ENCODE results near the gene SYNGR1. TPM values are rescaled to one million over a fixed set of nuclear protein-coding genes. Genes with fewer than 3 reads are reported as not detected.
"Not testable (repeated sequence)": the region's sequence is repeated elsewhere in the genome, so short reads cannot be mapped to it uniquely, and the experiment has no call there.

The SYNGR1 gene
- total RNA-seq, 5 donors from 2014 or later (not counting 1 experiment from before 2014, with no cell fraction given): 1.1 to 4.3 (median 2.7) TPM

DNA sequence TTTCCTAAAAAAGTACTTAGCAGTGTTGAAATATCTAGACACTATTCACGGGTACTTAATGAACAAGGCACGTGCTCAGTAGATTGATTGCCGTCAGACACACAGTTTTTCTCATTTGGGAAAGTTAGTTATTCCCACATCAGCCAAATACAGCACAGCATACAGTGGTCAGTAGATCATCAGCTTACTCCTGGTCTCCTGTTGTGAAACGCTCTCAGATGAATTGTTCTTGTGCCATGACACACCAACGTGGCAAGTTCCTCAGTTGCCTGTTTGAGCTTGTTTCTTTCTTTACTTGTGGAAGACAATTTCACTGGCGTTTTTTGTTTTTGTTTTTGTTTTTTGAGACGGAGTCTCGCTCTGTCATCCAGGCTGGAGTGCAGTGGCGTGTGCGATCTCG, 58.4 kb downstream of the SYNGR1 start:
- H3K9me3 ChIP-seq: no peaks in the 10 kb centered on the region
- no peaks in the 10 kb centered on the region for H3K27me3 ChIP-seq (replicated peaks in 1 of 2; ENCODE audit: control insufficient read depth in 2 of 2, extremely low read depth in 1 of 2, insufficient read depth in 2 of 2, low read length in 1 of 2)
- no peak overlapping the region for H3K4me3 ChIP-seq (ENCODE audit: control insufficient read depth in 1 of 2, extremely low read depth in 1 of 2, low read length in 1 of 2)
- 96% methylated on average over 8 of the region's 11 CpGs for WGBS (ENCODE audit: insufficient coverage)
- peaks cover 36% of the 10 kb centered on the region for H3K36me3 Mint-ChIP-seq
- peaks cover 7 to 20% of the 10 kb centered on the region in 2 donors for H3K36me3 ChIP-seq (ENCODE audit: control insufficient read depth in 2 of 2, extremely low read depth in 1 of 2, insufficient read depth in 1 of 2, low read length in 1 of 2)
- DNase-seq: no peak
- H3K4me3 Mint-ChIP-seq: no peak overlapping the region
- peaks cover 67 to 73% (median 69%) of the 10 kb centered on the region in 3 donors for H3K4me1 Mint-ChIP-seq
- ATAC-seq (replicated peaks in 1 of 4): no peak
- ChIA-PET CTCF (interaction anchor here in 1 of 2 donors (0.6 kb wide), 1 partner anchor 97 kb away, joined by 3 read pairs; no protein-coding TSS in a partner anchor), POLR2A (no interaction called here)
- no peak overlapping the region for H3K27ac ChIP-seq (ENCODE audit: low read length)
- no peaks in the 10 kb centered on the region for H3K9me3 Mint-ChIP-seq
- peaks cover 18 to 23% of the 10 kb centered on the region in 2 experiments for H3K4me1 ChIP-seq (ENCODE audit: control insufficient read depth in 1 of 2, extremely low read depth in 1 of 2, insufficient read depth in 2 of 2, low read length in 2 of 2)
- H3K27me3 Mint-ChIP-seq: no peaks in the 10 kb centered on the region
- no peak overlapping the region for H3K27ac Mint-ChIP-seq

DNA sequence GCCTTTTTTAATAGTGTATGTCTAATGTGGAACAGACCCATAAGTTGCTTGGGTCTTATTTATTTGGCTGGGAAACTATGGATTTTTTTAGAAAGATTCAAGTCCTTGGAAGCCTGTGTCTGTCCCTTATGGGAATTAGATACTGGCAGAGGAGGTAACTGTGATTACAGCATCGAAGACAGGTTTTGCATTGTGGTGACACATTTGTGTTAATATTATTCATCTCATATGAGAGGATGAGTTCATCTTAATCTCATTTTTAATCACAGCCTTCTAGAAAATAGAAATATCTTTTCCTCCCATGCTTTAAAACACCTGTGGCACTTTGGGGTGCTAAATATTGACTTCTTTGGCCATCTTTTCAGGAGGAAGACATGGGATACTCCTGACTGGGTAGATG, 59.0 kb downstream of the SYNGR1 start:
- Histone ChIP-seq H3K27me3 (replicated peaks in 1 of 2; ENCODE audit: control insufficient read depth in 2 of 2, extremely low read depth in 1 of 2, insufficient read depth in 2 of 2, low read length in 1 of 2) (no peaks in the 10 kb centered on the region), H3K27ac (ENCODE audit: low read length) (no peak overlapping the region), H3K36me3 (ENCODE audit: control insufficient read depth in 2 of 2, extremely low read depth in 1 of 2, insufficient read depth in 1 of 2, low read length in 1 of 2) (peaks cover 7 to 19% of the 10 kb centered on the region in 2 donors), H3K4me1 (ENCODE audit: control insufficient read depth in 1 of 2, extremely low read depth in 1 of 2, insufficient read depth in 2 of 2, low read length in 2 of 2) (peaks cover 24 to 29% of the 10 kb centered on the region in 2 experiments), H3K9me3 (no peaks in the 10 kb centered on the region), H3K4me3 (ENCODE audit: control insufficient read depth in 1 of 2, extremely low read depth in 1 of 2, low read length in 1 of 2) (no peak overlapping the region)
- ChIA-PET POLR2A (no interaction called here), CTCF (interaction anchor here in 1 of 2 donors (0.5 kb wide), 1 partner anchor 730 kb away, joined by 3 read pairs; no protein-coding TSS in a partner anchor)
- no peaks in the 10 kb centered on the region for H3K27me3 Mint-ChIP-seq
- DNase-seq: no peak
- no peak for ATAC-seq (replicated peaks in 1 of 4)
- no peaks in the 10 kb centered on the region for H3K9me3 Mint-ChIP-seq
- peaks cover 70 to 74% (median 72%) of the 10 kb centered on the region in 3 donors for H3K4me1 Mint-ChIP-seq
- no CpG with 5 or more reads among the region's 1 CpG for WGBS (ENCODE audit: insufficient coverage)
- H3K4me3 Mint-ChIP-seq: no peak overlapping the region
- H3K27ac Mint-ChIP-seq: no peak overlapping the region
- peaks cover 32% of the 10 kb centered on the region for H3K36me3 Mint-ChIP-seq

DNA sequence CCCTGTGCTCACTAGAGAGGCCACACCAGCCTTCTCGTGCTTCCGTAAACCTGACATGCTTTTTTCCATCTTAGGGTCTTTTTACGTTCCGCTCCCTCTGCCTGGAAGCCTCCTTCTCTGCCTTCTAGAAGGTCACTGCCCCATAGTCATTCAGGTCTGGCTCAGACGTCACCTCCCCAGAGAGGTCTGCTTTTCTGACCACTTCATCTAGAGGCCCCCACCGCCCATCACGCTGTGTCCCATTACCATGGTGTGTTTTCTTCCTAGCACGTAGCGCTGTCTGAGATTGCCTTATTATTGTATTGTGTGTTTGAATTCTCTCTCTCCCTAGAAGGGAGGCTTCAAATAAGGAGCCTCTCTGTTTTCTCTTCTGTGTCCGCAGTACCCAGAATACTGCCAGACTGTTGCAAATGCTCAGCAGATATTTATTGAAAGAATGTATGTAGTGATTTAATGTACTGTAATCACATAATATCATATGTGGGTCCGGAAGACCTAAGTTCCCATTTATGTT, 59.8 kb downstream of the SYNGR1 start:
- CTCF ChIA-PET: no interaction called here
- POLR2A ChIA-PET: interaction anchor here in 1 of 2 donors (0.6 kb wide), 1 partner anchor 642 kb away, joined by 3 read pairs; no protein-coding TSS in a partner anchor
- no peak overlapping the region for H3K27ac Mint-ChIP-seq

DNA sequence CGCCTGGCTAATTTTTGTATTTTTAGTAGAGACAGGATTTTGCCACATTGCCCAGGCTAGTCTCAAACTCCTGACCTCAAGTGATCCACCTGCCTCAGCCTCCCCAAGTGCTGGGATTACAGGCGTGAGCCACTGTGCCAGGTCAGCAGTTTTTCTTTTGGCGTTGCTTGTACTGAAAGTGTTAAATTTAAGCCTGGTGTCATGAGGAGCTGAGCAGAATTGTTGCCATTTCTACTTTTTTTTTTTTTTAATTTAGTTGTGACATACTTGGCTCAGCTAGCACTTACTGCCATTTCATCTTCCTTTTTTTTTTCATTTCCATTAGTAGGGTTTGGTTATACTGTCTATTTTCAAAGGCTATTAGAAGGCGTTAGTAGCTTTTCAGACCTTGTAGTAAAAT, 60.5 kb downstream of the SYNGR1 start:
- H3K27ac Mint-ChIP-seq: no peak overlapping the region
- 100% methylated on average over 1 of the region's 4 CpGs for WGBS (ENCODE audit: insufficient coverage)
- no peaks in the 10 kb centered on the region for H3K9me3 Mint-ChIP-seq
- Histone ChIP-seq H3K9me3 (no peaks in the 10 kb centered on the region), H3K36me3 (ENCODE audit: control insufficient read depth in 2 of 2, extremely low read depth in 1 of 2, insufficient read depth in 1 of 2, low read length in 1 of 2) (peaks cover 7 to 10% of the 10 kb centered on the region in 2 donors), H3K4me3 (ENCODE audit: control insufficient read depth in 1 of 2, extremely low read depth in 1 of 2, low read length in 1 of 2) (no peak overlapping the region), H3K27ac (ENCODE audit: low read length) (no peak overlapping the region), H3K4me1 (ENCODE audit: control insufficient read depth in 1 of 2, extremely low read depth in 1 of 2, insufficient read depth in 2 of 2, low read length in 2 of 2) (peaks cover 36 to 38% of the 10 kb centered on the region in 2 experiments), H3K27me3 (replicated peaks in 1 of 2; ENCODE audit: control insufficient read depth in 2 of 2, extremely low read depth in 1 of 2, insufficient read depth in 2 of 2, low read length in 1 of 2) (no peaks in the 10 kb centered on the region)
- no peak for DNase-seq
- CTCF ChIA-PET: no interaction called here
- H3K27me3 Mint-ChIP-seq: no peaks in the 10 kb centered on the region
- peaks cover 71 to 79% (median 78%) of the 10 kb centered on the region in 3 donors for H3K4me1 Mint-ChIP-seq
- H3K36me3 Mint-ChIP-seq: peaks cover 28% of the 10 kb centered on the region
- no peak for ATAC-seq (replicated peaks in 1 of 4)
- H3K4me3 Mint-ChIP-seq: no peak overlapping the region
- POLR2A ChIA-PET: interaction anchor here in 1 of 2 donors (0.6 kb wide), 1 partner anchor 642 kb away, joined by 3 read pairs; no protein-coding TSS in a partner anchor

More for the DNA sequence above, 59.8 kb downstream of the SYNGR1 start:
- no peaks in the 10 kb centered on the region for H3K9me3 ChIP-seq
- Mint-ChIP-seq H3K9me3 (no peaks in the 10 kb centered on the region), H3K27me3 (no peaks in the 10 kb centered on the region), H3K36me3 (peaks cover 32% of the 10 kb centered on the region), H3K4me1 (peaks cover 72 to 77% (median 77%) of the 10 kb centered on the region in 3 donors), H3K4me3 (no peak overlapping the region)
- 94% methylated on average over 4 of the region's 11 CpGs for WGBS (ENCODE audit: insufficient coverage)
- H3K36me3 ChIP-seq (ENCODE audit: control insufficient read depth in 2 of 2, extremely low read depth in 1 of 2, insufficient read depth in 1 of 2, low read length in 1 of 2): peaks cover 7 to 11% of the 10 kb centered on the region in 2 donors
- no peak overlapping the region for H3K4me3 ChIP-seq (ENCODE audit: control insufficient read depth in 1 of 2, extremely low read depth in 1 of 2, low read length in 1 of 2)
- H3K27ac ChIP-seq (ENCODE audit: low read length): no peak overlapping the region
- H3K4me1 ChIP-seq (ENCODE audit: control insufficient read depth in 1 of 2, extremely low read depth in 1 of 2, insufficient read depth in 2 of 2, low read length in 2 of 2): peaks cover 31 to 36% of the 10 kb centered on the region in 2 experiments
- no peak for ATAC-seq (replicated peaks in 1 of 4)
- H3K27me3 ChIP-seq (replicated peaks in 1 of 2; ENCODE audit: control insufficient read depth in 2 of 2, extremely low read depth in 1 of 2, insufficient read depth in 2 of 2, low read length in 1 of 2): no peaks in the 10 kb centered on the region
- DNase-seq: no peak

GRCh38 chr22:39411828-39412365, 62.1 kb downstream of the SYNGR1 start:
- POLR2A ChIA-PET: interaction anchor here in 1 of 2 donors (0.6 kb wide), 1 partner anchor 473 kb away, joined by 3 read pairs; no protein-coding TSS in a partner anchor

DNA sequence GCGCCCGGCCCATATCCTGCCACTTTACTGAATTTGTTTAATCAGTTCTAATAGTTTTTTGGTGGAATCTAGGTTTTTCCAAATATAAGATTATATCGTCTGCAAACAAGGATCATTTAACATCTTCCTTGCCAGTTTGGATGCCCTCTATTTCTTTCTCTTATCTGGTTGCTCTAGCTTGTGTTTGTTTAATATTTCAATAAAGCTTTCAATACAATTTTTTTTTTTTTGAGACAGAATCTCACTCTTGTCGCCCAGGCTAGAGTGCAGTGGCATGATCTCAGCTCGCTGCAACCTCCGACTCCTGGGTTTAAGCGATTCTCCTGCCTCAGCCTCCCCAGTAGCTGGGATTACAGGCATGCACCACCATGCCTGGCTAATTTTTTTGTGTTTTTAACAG, 63.4 kb downstream of the SYNGR1 start:
- Mint-ChIP-seq H3K4me3 (peak overlapping the region in 2 of 3 donors; percentile 39 to 74), H3K36me3 (peaks cover 22% of the 10 kb centered on the region), H3K27ac (peak overlapping the region; percentile 61 to 72), H3K4me1 (peaks cover 67 to 73% (median 71%) of the 10 kb centered on the region in 3 donors)
- WGBS (ENCODE audit: insufficient coverage): 100% methylated on average over 2 of the region's 7 CpGs
- not testable (repeated sequence) for H3K27me3 ChIP-seq (replicated peaks in 1 of 2; ENCODE audit: control insufficient read depth in 2 of 2, extremely low read depth in 1 of 2, insufficient read depth in 2 of 2, low read length in 1 of 2); H3K9me3 Mint-ChIP-seq; DNase-seq; H3K4me3 ChIP-seq (ENCODE audit: control insufficient read depth in 1 of 2, extremely low read depth in 1 of 2, low read length in 1 of 2); H3K27ac ChIP-seq (ENCODE audit: low read length); H3K27me3 Mint-ChIP-seq; ATAC-seq (replicated peaks in 1 of 4); H3K9me3 ChIP-seq
- Histone ChIP-seq H3K36me3 (ENCODE audit: control insufficient read depth in 2 of 2, extremely low read depth in 1 of 2, insufficient read depth in 1 of 2, low read length in 1 of 2) (peaks cover 17 to 30% of the 10 kb centered on the region in 2 donors), H3K4me1 (ENCODE audit: control insufficient read depth in 1 of 2, extremely low read depth in 1 of 2, insufficient read depth in 2 of 2, low read length in 2 of 2) (peaks cover 47 to 57% of the 10 kb centered on the region in 2 experiments)
- ChIA-PET CTCF (interaction anchor here (0.7 to 1.2 kb wide), 3 partner anchors 10 to 442 kb away, joined by 3 to 6 read pairs (median 4); no protein-coding TSS in a partner anchor), POLR2A (interaction anchor here in 1 of 2 donors (0.7 kb wide), 1 partner anchor 502 kb away, joined by 4 read pairs; no protein-coding TSS in a partner anchor)

More at GRCh38 chr22:39411828-39412365, 62.1 kb downstream of the SYNGR1 start:
- Mint-ChIP-seq H3K36me3 (peaks cover 21% of the 10 kb centered on the region), H3K4me1 (peaks cover 76 to 83% (median 77%) of the 10 kb centered on the region in 3 donors), H3K4me3 (peak overlapping the region; percentile 28 to 74 (median 56)), H3K27ac (peak overlapping the region; percentile 80 to 83)
- not testable (repeated sequence) for ATAC-seq (replicated peaks in 1 of 4); H3K9me3 ChIP-seq; H3K27me3 Mint-ChIP-seq; H3K27me3 ChIP-seq (replicated peaks in 1 of 2; ENCODE audit: control insufficient read depth in 2 of 2, extremely low read depth in 1 of 2, insufficient read depth in 2 of 2, low read length in 1 of 2); DNase-seq; H3K9me3 Mint-ChIP-seq
- H3K4me3 ChIP-seq (ENCODE audit: control insufficient read depth in 1 of 2, extremely low read depth in 1 of 2, low read length in 1 of 2): peak overlapping the region in 1 of 2 donors; percentile 57
- CTCF ChIA-PET: interaction anchor here in 1 of 2 donors (0.9 to 1.2 kb wide), 4 partner anchors 12 to 82 kb away, joined by 3 to 5 read pairs (median 3); partner anchors contain the start of gene TAB1
- peaks cover 8 to 17% of the 10 kb centered on the region in 2 donors for H3K36me3 ChIP-seq (ENCODE audit: control insufficient read depth in 2 of 2, extremely low read depth in 1 of 2, insufficient read depth in 1 of 2, low read length in 1 of 2)
- peak overlapping the region; percentile 4 for H3K27ac ChIP-seq (ENCODE audit: low read length)
- H3K4me1 ChIP-seq (ENCODE audit: control insufficient read depth in 1 of 2, extremely low read depth in 1 of 2, insufficient read depth in 2 of 2, low read length in 2 of 2): peaks cover 47 to 50% of the 10 kb centered on the region in 2 experiments
- 83% methylated on average over 9 of the region's 11 CpGs for WGBS (ENCODE audit: insufficient coverage)
